Activated CD4-positive, alpha-beta T cell treated with anti-CD3 and anti-CD28 coated beads for 48 hours (primary cell): ENCODE measurements around the gene PIP4K2A.

Source experiments
- DNase-seq: peaks from one replicate; pipeline ENCODE4 v3.0.0-alpha.2; 2020

Gene PIP4K2A

GRCh38 chr10:22659866-22660265 lies 54.5 kb downstream of the PIP4K2A start:
- no peak for DNase-seq

GRCh38 chr10:22658745-22659410 lies 55.5 kb downstream of the PIP4K2A start:
- no peak for DNase-seq

GRCh38 chr10:22657566-22658225 lies 56.7 kb downstream of the PIP4K2A start:
- no peak for DNase-seq

- DNase-seq = no peak
These were observed 57.4 kb downstream of the PIP4K2A start for GRCh38 chr10:22657024-22657423.

- no peak for DNase-seq
These were observed 58.3 kb downstream of the PIP4K2A start for GRCh38 chr10:22656036-22656435.

- peak; percentile 53 for DNase-seq
These were observed 58.9 kb downstream of the PIP4K2A start for GRCh38 chr10:22655312-22655981.

- peak; percentile 59 for DNase-seq
These were observed 61.3 kb downstream of the PIP4K2A start for GRCh38 chr10:22652988-22653481.

GRCh38 chr10:22651276-22651980 lies 63.0 kb downstream of the PIP4K2A start:
- DNase-seq = peak; percentile 62

GRCh38 chr10:22649994-22650393 lies 64.4 kb downstream of the PIP4K2A start:
- no peak for DNase-seq

GRCh38 chr10:22649390-22649841 lies 65.0 kb downstream of the PIP4K2A start:
- DNase-seq = peak; percentile 63

- DNase-seq = no peak
These were observed 65.8 kb downstream of the PIP4K2A start for GRCh38 chr10:22648547-22648961.

- DNase-seq = no peak
These were observed 67.1 kb downstream of the PIP4K2A start for GRCh38 chr10:22647244-22647643.

- DNase-seq = no peak
These were observed 68.0 kb downstream of the PIP4K2A start for GRCh38 chr10:22646388-22646853.

GRCh38 chr10:22644222-22644621 lies 70.2 kb downstream of the PIP4K2A start:
- DNase-seq = no peak

- no peak for DNase-seq
These were observed 70.6 kb downstream of the PIP4K2A start for GRCh38 chr10:22643775-22644174.

- DNase-seq = no peak
These were observed 71.3 kb downstream of the PIP4K2A start for GRCh38 chr10:22643116-22643515.

GRCh38 chr10:22641743-22642142 lies 72.6 kb downstream of the PIP4K2A start:
- no peak for DNase-seq

GRCh38 chr10:22640359-22640758 lies 74.0 kb downstream of the PIP4K2A start:
- no peak for DNase-seq

GRCh38 chr10:22638863-22639262 lies 75.5 kb downstream of the PIP4K2A start:
- DNase-seq = no peak

- no peak for DNase-seq
These were observed 76.9 kb downstream of the PIP4K2A start for GRCh38 chr10:22637491-22637890.

GRCh38 chr10:22635650-22636049 lies 78.7 kb downstream of the PIP4K2A start:
- DNase-seq = no peak

GRCh38 chr10:22634606-22635459 lies 79.5 kb downstream of the PIP4K2A start:
- no peak for DNase-seq
